ENCODE measurements around the gene YIPF3. TPM values are rescaled to one million over a fixed set of nuclear protein-coding genes. Genes with fewer than 3 reads are reported as not detected.
"Not testable (repeated sequence)": the region's sequence is repeated elsewhere in the genome, so short reads cannot be mapped to it uniquely, and the experiment has no call there.

The YIPF3 gene
- total RNA-seq, 1 donor from 2014 or later, result 77.7 TPM

- TF ChIP-seq CTCF (conservative IDR thresholded peaks at IDR 0.05; ENCODE audit: low read depth, low read length), result no peak
- no peak for DNase-seq (ENCODE audit: low read depth)
- H3K4me3 ChIP-seq (ENCODE audit: low read depth, low read length), result no peak overlapping the region
These were observed 11.8 kb downstream of the YIPF3 start for GRCh38 chr6:43504756-43505593.

- DNase-seq (ENCODE audit: low read depth), result no peak
- no peak overlapping the region for H3K4me3 ChIP-seq (ENCODE audit: low read depth, low read length)
- TF ChIP-seq CTCF (conservative IDR thresholded peaks at IDR 0.05; ENCODE audit: low read depth, low read length), result no peak
These were observed 13.3 kb downstream of the YIPF3 start for GRCh38 chr6:43503443-43503842.

GRCh38 chr6:43502666-43503065 is 14.1 kb downstream of the YIPF3 start:
- DNase-seq (ENCODE audit: low read depth), result no peak
- no peak overlapping the region for H3K4me3 ChIP-seq (ENCODE audit: low read depth, low read length)
- no peak for TF ChIP-seq CTCF (conservative IDR thresholded peaks at IDR 0.05; ENCODE audit: low read depth, low read length)

- DNase-seq (ENCODE audit: low read depth), result no peak
- H3K4me3 ChIP-seq (ENCODE audit: low read depth, low read length), result no peak overlapping the region
- TF ChIP-seq CTCF (conservative IDR thresholded peaks at IDR 0.05; ENCODE audit: low read depth, low read length), result no peak
These were observed 15.8 kb downstream of the YIPF3 start for GRCh38 chr6:43500921-43501320.

- H3K4me3 ChIP-seq (ENCODE audit: low read depth, low read length), result no peak overlapping the region
- no peak for DNase-seq (ENCODE audit: low read depth)
These were observed 17.5 kb downstream of the YIPF3 start for GRCh38 chr6:43499028-43499815.

GRCh38 chr6:43498291-43498690 is 18.4 kb downstream of the YIPF3 start:
- H3K4me3 ChIP-seq (ENCODE audit: low read depth, low read length); DNase-seq (ENCODE audit: low read depth): not testable (repeated sequence)

More at GRCh38 chr6:43499028-43499815, 17.5 kb downstream of the YIPF3 start:
- TF ChIP-seq CTCF (conservative IDR thresholded peaks at IDR 0.05; ENCODE audit: low read depth, low read length), result no peak

- TF ChIP-seq CTCF (conservative IDR thresholded peaks at IDR 0.05; ENCODE audit: low read depth, low read length), result no peak
- no peak overlapping the region for H3K4me3 ChIP-seq (ENCODE audit: low read depth, low read length)
- no peak for DNase-seq (ENCODE audit: low read depth)
These were observed 19.0 kb downstream of the YIPF3 start for GRCh38 chr6:43497689-43498088.
